ENCODE data around the gene NSD2.

NSD2 gene

DNA sequence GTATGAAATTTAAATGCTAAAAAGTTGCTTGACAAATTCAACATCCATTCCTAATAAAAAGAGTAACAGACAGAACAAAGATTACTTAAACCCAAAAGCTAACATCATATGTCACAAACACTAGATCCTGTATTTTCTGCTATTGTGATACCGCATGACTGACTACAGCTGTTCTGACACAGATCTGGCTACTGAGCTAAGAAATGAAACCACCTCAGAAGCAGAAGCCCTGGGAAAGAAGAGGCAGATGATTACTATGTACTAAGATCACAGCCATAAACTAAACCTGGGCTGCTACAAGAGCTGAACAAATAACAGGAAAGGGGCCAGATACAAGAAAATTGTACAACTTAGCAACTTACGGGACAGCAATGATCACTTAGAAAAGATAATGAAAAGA lies 24.6 kb upstream of the NSD2 start:
- TF ChIP-seq, protein P1, sequence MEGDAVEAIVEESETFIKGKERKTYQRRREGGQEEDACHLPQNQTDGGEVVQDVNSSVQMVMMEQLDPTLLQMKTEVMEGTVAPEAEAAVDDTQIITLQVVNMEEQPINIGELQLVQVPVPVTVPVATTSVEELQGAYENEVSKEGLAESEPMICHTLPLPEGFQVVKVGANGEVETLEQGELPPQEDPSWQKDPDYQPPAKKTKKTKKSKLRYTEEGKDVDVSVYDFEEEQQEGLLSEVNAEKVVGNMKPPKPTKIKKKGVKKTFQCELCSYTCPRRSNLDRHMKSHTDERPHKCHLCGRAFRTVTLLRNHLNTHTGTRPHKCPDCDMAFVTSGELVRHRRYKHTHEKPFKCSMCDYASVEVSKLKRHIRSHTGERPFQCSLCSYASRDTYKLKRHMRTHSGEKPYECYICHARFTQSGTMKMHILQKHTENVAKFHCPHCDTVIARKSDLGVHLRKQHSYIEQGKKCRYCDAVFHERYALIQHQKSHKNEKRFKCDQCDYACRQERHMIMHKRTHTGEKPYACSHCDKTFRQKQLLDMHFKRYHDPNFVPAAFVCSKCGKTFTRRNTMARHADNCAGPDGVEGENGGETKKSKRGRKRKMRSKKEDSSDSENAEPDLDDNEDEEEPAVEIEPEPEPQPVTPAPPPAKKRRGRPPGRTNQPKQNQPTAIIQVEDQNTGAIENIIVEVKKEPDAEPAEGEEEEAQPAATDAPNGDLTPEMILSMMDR (IDR thresholded peaks at IDR 0.05), result no peak

DNA sequence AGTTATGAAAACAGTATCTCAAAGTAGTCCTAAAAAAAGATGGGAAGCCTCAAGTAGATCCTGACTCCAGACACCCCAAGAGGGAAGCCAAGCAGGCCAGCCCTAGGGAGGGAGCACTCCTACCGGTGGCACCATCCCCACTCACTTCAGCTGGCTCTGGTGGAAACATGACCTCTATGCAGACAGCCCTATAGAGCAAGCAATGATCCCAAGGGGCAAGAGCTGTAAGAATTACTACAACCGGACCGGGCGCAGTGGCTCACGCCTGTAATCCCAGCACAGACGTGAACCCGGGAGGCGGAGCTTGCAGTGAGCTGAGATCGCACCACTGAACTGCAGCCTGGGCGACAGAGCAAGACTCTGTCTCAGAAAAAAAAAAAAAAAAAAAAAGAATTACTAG lies 20.9 kb upstream of the NSD2 start:
- TF ChIP-seq, protein P1 (IDR thresholded peaks at IDR 0.05), result no peak

DNA sequence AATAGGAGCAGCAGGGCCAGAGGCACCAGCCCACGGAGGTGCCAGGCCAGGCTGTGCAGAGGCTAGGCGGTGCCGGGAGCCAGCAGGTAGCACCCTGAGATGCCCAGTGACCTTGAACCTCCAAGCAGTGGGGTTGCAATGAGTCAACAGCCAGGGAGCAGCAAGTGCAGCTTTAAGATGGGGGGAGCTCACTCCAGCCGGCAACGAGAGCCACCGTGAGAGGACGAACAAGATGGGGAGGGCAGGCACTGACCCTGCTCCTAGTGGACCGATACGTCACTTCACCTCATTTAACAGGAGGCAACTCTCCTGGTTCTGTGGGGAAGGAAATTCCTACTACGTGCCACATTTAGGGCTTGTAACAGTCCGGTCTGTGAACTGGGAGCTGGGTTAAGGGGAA lies 20.0 kb upstream of the NSD2 start:
- TF ChIP-seq, protein P1 (IDR thresholded peaks at IDR 0.05), result no peak

DNA sequence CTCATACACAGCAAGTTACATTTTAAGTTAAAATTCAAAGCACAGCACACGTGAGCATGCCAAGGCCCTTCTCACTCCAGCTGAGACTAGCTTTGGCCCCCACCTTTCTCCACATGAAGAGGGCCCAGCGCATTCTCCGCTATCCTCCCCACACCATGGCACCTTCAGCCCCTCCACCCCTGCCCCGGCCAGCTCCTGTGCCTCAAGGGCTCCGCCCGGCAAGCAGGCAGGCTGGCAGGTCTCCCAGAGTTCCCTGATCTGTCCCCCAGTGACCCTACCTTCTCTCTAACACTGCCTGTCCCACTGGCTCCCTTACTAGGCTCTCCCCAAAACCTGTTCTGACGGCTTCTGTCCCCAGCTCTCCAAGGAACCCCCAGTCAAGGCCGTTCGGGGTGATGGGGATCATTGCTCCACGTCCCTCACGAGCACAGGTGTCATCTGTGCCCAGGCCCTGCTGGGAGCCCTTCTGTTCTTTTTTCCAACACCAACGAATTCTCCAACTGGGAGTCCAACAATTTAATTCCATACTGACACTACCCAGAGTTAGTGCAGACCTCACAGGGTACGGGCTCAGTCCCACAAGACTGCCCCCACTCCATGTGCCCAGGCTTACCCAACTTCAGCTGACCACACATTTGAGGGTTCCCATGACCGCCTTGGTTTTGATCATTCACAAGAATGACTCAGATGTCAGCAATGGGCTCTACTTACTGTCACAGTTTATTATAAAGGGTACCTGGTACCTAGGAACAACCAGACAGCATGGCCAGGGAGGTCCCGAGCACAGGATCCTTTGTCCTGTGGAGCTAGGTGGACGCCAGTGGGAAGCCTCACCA lies 19.4 kb upstream of the NSD2 start:
- TF ChIP-seq, protein P1 (IDR thresholded peaks at IDR 0.05), result no peak

DNA sequence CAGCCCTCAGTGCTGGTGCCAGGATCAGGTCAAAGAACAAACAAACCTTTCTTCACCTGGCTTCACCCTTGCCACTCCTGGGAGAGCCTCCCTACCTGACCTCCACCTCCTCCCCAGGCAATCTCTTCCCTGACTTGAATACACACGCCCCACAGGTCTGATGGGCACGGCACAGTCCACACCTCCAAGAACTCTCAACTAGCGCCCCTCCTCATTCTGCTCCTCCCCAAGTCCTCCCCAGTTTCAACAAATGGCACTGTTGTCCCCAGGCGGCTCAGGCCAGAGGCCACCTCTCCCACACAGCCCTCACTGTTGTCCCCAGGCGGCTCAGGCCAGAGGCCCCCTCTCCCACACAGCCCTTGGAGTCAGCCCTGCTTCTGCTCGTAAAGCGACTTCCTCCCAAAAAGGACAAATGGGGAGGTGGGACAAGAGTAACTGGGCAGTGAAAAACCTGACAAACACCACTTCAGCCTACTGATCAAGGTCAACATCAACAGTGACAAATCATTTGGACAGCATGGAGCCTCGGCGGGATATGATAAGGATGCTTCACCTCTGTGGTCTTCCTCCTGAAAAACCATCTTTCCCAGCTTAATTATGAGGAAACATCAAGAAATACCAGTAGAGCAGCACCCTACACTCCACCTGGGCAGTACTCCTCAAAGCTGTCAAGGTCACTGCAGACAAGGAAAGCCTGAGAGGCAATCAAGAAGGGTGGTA lies 18.1 kb upstream of the NSD2 start:
- TF ChIP-seq, protein P1 (IDR thresholded peaks at IDR 0.05), result no peak

DNA sequence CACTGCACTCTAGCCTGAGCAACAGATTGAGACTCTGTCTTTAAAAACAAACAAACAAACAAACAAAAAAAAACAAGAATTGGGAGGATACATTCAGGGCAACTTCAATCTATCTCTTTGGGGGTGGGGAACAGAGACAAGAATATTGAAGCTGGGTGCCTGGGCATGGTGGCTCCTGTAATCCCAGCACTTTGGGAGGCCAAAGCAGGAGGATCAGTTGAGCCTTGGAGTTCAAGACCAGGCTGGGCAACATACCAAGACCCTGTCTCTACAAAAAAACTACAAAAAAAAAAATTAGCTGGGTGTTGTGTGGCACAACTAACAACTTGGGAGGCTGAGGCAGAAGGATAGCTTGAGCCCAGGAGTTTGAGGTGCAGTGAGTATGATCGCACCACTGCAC lies 16.4 kb upstream of the NSD2 start:
- TF ChIP-seq, protein P1 (IDR thresholded peaks at IDR 0.05), result no peak

DNA sequence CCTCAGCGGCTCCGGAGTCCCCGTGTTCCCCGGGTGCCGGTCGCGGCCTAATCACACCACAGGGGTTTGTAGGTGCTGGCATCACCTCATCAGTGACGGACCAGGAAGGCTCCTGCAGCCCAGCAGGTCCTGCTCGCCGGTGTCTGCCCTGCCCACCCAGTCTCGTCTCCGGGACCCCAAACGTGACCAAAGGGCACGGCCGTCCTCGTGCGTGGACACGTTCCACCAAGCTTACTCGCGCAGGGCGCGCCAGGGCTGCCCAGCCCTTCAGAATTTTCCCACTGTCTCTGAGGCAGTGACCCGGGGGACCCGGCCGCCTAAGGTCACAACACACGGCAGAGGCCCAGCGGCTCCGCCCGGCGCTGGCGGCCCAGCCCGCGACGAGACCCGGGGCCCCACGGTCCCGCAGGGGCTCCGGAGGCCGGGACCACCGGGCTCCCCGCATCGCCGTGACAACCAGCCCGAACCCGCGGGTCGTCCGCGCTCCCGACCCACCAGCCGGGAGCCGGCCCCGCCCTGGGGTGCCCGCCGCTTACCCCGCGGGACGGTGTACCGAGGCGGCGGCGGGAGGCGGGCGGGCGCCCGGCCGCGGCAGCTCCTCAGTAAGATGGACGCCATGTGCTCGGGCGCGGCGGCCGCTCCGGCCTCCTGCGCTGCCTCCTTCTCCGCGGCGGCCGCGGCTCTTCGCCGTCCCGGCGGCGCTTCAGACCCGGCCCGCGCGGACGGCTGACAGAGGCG lies 15.7 kb upstream of the NSD2 start:
- TF ChIP-seq, protein P1 (IDR thresholded peaks at IDR 0.05), result no peak
